Esophagus mucosa (tissue), 1 donor: ENCODE results near the gene KCNJ11. TPM values are rescaled to one million over a fixed set of nuclear protein-coding genes. Genes with fewer than 3 reads are reported as not detected.
A peak's percentile ranks its signal among the peaks of the same experiment; 100 is the strongest.

Source experiments
- ATAC-seq: fragments of 200-7000 bp; cut with Tn5 transposase; one replicate; pipeline ENCODE4 v1.9.1; 2020
- total RNA-seq: library from RNA; stranded (reverse); gene quantifications from one replicate; pipeline ENCODE4 v1.2.4, GENCODE V29; 2023
- donor health status: DM: yes; HTN: yes; CAD: no.

The KCNJ11 gene
- total RNA-seq, 1 donor from 2014 or later: 0.36 TPM

- no peak for ATAC-seq
Measured at GRCh38 chr11:17408026-17408425, 19.6 kb upstream of the KCNJ11 start.

- no peak for ATAC-seq
Measured at GRCh38 chr11:17407575-17407974, 19.1 kb upstream of the KCNJ11 start.

- no peak for ATAC-seq
Measured at GRCh38 chr11:17406818-17407149, 18.3 kb upstream of the KCNJ11 start.

- ATAC-seq: no peak
Measured at GRCh38 chr11:17406082-17406817, 17.8 kb upstream of the KCNJ11 start.

- ATAC-seq: peak; percentile 30
Measured at GRCh38 chr11:17405232-17406005, 17.0 kb upstream of the KCNJ11 start.

- no peak for ATAC-seq
Measured at GRCh38 chr11:17403980-17404759, 15.7 kb upstream of the KCNJ11 start.

- no peak for ATAC-seq
Measured at GRCh38 chr11:17402486-17402885, 14.0 kb upstream of the KCNJ11 start.

GRCh38 chr11:17401841-17402240, 13.4 kb upstream of the KCNJ11 start:
- no peak for ATAC-seq

- ATAC-seq: no peak
Measured at GRCh38 chr11:17401316-17401715, 12.9 kb upstream of the KCNJ11 start.

GRCh38 chr11:17400048-17400775, 11.8 kb upstream of the KCNJ11 start:
- ATAC-seq: no peak

- no peak for ATAC-seq
Measured at GRCh38 chr11:17399236-17399635, 10.8 kb upstream of the KCNJ11 start.

- no peak for ATAC-seq
Measured at GRCh38 chr11:17397311-17398002, 9.0 kb upstream of the KCNJ11 start.

GRCh38 chr11:17396598-17397310, 8.3 kb upstream of the KCNJ11 start:
- ATAC-seq: no peak

GRCh38 chr11:17395978-17396377, 7.5 kb upstream of the KCNJ11 start:
- ATAC-seq: no peak

- ATAC-seq: no peak
Measured at GRCh38 chr11:17395554-17395961, 7.1 kb upstream of the KCNJ11 start.

- no peak for ATAC-seq
Measured at GRCh38 chr11:17394743-17395390, 6.4 kb upstream of the KCNJ11 start.

GRCh38 chr11:17393472-17393871, 5.0 kb upstream of the KCNJ11 start:
- no peak for ATAC-seq

- ATAC-seq: no peak
Measured at GRCh38 chr11:17392872-17393271, 4.4 kb upstream of the KCNJ11 start.

GRCh38 chr11:17391493-17392355, 3.3 kb upstream of the KCNJ11 start:
- no peak for ATAC-seq
